ENCODE results near the gene AMBRA1.

GRCh38 chr11:46609386-46609785 is 15.6 kb upstream of the AMBRA1 start:
- TF ChIP-seq EZH2 (IDR thresholded peaks at IDR 0.05; ENCODE audit: borderline replicate concordance, low read depth, low read length, severe bottlenecking): no peak
- TF ChIP-seq CTCF (IDR thresholded peaks at IDR 0.05; ENCODE audit: borderline replicate concordance, extremely low read depth, low read length, poor library complexity, severe bottlenecking): no peak
